Right atrium auricular region (tissue), 2 donors: ENCODE data around the gene SCAF4. TPM values are rescaled to one million over a fixed set of nuclear protein-coding genes. Genes with fewer than 3 reads are reported as not detected.

Experiments
- DNase-seq: peaks from one replicate; pipeline ENCODE4 v3.0.0-alpha.2; 2019; ENCODE audit warnings: low spot score
- H3K27ac ChIP-seq, 2 donors: fragments of 200-600 bp; sonication (generic); 1 replicate in 1 of 2; 2 replicates in 1 of 2; pipeline ENCODE4 v1.5.1; 2016 to 2019
- H3K27me3 ChIP-seq, 2 donors: fragments of 200-600 bp; sonication (generic); one replicate each; pipeline versions ENCODE4 v1.5.1 to v1.6.0; 2017 to 2019
- H3K36me3 ChIP-seq: fragments of 200-600 bp; sonication (generic); one replicate; pipeline ENCODE4 v1.5.1; 2016
- H3K4me1 ChIP-seq, 2 donors: fragments of 200-600 bp; sonication (generic); one replicate each; pipeline versions ENCODE4 v1.5.1 to v1.6.0; 2017 to 2019
- H3K4me3 ChIP-seq, 2 donors: fragments of 200-600 bp; sonication (generic); 1 replicate in 1 of 2; 2 replicates in 1 of 2; pipeline ENCODE4 v1.5.1; 2017 to 2019; ENCODE audit warnings: mild to moderate bottlenecking in 1 of 2, moderate library complexity in 1 of 2
- H3K9me3 ChIP-seq, 2 donors: fragments of 200-600 bp; sonication (generic); one replicate each; pipeline ENCODE4 v1.5.1; 2019
- total RNA-seq, 2 donors: library from RNA; depleted of rRNA; stranded (reverse); fragments of >200 nt; gene quantifications; one replicate each; pipeline ENCODE4 v1.1.0, GENCODE V29; 2016
- TF ChIP-seq, protein P1 (sequence below), 2 donors: fragments of 200-600 bp; sonication (generic); IDR thresholded peaks; one replicate each; pipeline ENCODE4 v1.5.1; 2019; ENCODE audit warnings: antibody characterized with exemption in 2 of 2

The SCAF4 gene
- total RNA-seq, 2 donors from 2014 or later = 8.8 to 12.2 TPM

DNA sequence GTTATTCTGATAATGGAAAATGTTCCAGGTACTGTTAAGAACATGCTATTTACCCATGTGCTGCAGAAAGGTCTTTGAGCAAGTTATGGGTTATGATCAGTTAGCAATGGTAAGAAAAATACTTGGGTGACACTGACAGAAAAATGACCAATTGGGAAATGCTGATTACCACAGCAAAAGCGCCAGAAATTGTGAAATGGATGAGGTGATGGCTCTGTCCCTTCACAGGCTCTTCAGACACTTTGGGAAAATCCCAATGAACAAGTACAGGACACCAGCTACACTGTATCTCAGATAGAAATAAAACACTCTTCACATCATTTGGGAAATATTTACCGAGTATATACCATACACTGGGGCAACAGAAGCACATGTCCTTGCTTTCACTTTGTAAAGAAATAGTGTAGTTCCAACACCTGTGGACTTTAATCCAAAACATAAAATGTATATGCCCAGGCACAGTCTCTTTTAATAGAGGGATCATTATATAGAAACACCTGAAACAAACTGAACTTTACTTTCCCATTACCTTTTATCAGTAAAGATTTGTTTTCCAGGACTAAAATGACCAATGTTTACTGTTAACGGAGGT, 58.5 kb downstream of the SCAF4 start:
- Histone ChIP-seq H3K9me3 (no peaks in the 10 kb centered on the region), H3K36me3 (peaks cover 33% of the 10 kb centered on the region), H3K4me1 (no peaks in the 10 kb centered on the region), H3K4me3 (no peak overlapping the region), H3K27ac (no peak overlapping the region), H3K27me3 (no peaks in the 10 kb centered on the region)
- no peak for DNase-seq
- TF ChIP-seq, protein P1, sequence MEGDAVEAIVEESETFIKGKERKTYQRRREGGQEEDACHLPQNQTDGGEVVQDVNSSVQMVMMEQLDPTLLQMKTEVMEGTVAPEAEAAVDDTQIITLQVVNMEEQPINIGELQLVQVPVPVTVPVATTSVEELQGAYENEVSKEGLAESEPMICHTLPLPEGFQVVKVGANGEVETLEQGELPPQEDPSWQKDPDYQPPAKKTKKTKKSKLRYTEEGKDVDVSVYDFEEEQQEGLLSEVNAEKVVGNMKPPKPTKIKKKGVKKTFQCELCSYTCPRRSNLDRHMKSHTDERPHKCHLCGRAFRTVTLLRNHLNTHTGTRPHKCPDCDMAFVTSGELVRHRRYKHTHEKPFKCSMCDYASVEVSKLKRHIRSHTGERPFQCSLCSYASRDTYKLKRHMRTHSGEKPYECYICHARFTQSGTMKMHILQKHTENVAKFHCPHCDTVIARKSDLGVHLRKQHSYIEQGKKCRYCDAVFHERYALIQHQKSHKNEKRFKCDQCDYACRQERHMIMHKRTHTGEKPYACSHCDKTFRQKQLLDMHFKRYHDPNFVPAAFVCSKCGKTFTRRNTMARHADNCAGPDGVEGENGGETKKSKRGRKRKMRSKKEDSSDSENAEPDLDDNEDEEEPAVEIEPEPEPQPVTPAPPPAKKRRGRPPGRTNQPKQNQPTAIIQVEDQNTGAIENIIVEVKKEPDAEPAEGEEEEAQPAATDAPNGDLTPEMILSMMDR (IDR thresholded peaks at IDR 0.05) = no peak

GRCh38 chr21:31671931-31672330, 60.0 kb downstream of the SCAF4 start:
- no peaks in the 10 kb centered on the region for H3K4me1 ChIP-seq
- H3K9me3 ChIP-seq = no peaks in the 10 kb centered on the region
- H3K27me3 ChIP-seq = no peaks in the 10 kb centered on the region
- DNase-seq = no peak
- no peak overlapping the region for H3K4me3 ChIP-seq
- H3K36me3 ChIP-seq = peaks cover 47% of the 10 kb centered on the region
- TF ChIP-seq, protein P1 (IDR thresholded peaks at IDR 0.05) = no peak
- no peak overlapping the region for H3K27ac ChIP-seq

DNA sequence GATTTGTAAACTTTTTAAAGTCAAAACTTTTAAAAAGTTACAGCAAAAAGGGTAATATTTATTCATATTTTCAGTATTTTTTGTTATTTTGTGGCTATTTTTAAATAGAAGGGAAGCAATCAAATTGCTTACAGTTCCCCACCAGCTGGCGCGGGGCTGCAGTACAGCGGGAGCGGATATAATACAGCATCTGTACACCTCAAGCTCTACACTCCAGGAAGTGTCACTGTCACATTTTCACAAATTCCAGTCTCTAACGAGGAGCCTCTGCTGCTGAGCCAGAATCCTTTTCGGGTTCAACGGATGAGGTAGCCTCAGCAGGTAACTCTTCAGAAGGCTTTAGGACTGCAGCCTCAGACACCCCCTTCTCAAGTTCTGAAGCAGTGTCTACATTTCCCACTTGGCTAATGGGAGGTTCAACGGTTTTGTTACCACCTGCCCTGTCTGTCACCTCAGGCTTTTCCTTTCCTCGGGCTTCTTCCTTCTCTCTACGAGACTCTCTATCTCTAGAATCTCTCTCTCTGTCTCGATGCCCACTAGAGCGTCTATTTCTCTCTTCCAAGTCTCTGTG, 60.7 kb downstream of the SCAF4 start:
- Histone ChIP-seq H3K4me3 (no peak overlapping the region), H3K27ac (no peak overlapping the region), H3K36me3 (peaks cover 53% of the 10 kb centered on the region), H3K9me3 (no peaks in the 10 kb centered on the region), H3K4me1 (peaks cover 0 to under 1% of the 10 kb centered on the region in 2 donors), H3K27me3 (no peaks in the 10 kb centered on the region)
- no peak for DNase-seq
- TF ChIP-seq, protein P1 (IDR thresholded peaks at IDR 0.05) = no peak

GRCh38 chr21:31670070-31670469, 61.8 kb downstream of the SCAF4 start:
- peaks cover 0 to 9% of the 10 kb centered on the region in 2 donors for H3K4me1 ChIP-seq
- no peak overlapping the region for H3K27ac ChIP-seq
- no peaks in the 10 kb centered on the region for H3K9me3 ChIP-seq
- H3K36me3 ChIP-seq = peaks cover 59% of the 10 kb centered on the region
- no peak for DNase-seq
- TF ChIP-seq, protein P1 (IDR thresholded peaks at IDR 0.05) = no peak
- H3K4me3 ChIP-seq = no peak overlapping the region
- H3K27me3 ChIP-seq = no peaks in the 10 kb centered on the region

DNA sequence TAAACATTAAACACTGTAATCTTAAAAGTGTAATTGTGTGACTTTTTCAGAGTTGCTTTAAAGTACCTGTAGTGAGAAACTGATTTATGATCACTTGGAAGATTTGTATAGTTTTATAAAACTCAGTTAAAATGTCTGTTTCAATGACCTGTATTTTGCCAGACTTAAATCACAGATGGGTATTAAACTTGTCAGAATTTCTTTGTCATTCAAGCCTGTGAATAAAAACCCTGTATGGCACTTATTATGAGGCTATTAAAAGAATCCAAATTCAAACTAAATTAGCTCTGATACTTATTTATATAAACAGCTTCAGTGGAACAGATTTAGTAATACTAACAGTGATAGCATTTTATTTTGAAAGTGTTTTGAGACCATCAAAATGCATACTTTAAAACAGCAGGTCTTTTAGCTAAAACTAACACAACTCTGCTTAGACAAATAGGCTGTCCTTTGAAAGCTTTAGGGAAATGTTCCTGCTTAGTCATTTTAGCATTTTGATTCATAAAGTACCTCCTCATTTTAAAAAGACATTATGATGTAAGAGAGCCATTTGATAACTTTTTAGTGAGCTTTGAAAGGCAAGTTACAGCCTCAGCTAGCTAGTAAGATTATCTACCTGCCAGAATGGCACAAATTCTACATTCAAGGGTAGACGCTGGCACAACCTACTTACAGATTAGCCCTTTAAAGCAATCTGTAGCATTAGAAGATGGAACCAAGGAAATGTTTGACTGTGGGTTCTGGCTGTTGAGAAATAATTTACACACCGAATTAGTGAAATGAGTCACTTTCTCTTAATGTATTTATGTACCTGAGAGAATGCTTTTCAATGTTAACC, 63.0 kb downstream of the SCAF4 start:
- H3K27ac ChIP-seq = no peak overlapping the region
- H3K36me3 ChIP-seq = peaks cover 69% of the 10 kb centered on the region
- no peaks in the 10 kb centered on the region for H3K27me3 ChIP-seq
- TF ChIP-seq, protein P1 (IDR thresholded peaks at IDR 0.05) = no peak
- H3K4me3 ChIP-seq = no peak overlapping the region
- DNase-seq = no peak
- H3K4me1 ChIP-seq = peaks cover 0 to 15% of the 10 kb centered on the region in 2 donors
- H3K9me3 ChIP-seq = no peaks in the 10 kb centered on the region
